Calu3 (cell line): ENCODE results near the gene DLGAP1. TPM values are rescaled to one million over a fixed set of nuclear protein-coding genes. Genes with fewer than 3 reads are reported as not detected.

ENCODE experiments used
- BruUV-seq: library from RNA; stranded (reverse); fragments of 400-500 nt; replicated peaks from 2 replicates; lab custom pipeline; 2021; lab: Mats Ljungman, UMichigan
- CTCF ChIA-PET: fragments of 300-600 bp; sonication (Branson Sonifier 250); formaldehyde crosslinking; loops from one replicate; lab custom pipeline; 2022; ENCODE audit warnings: antibody characterized with exemption; lab: Charles Lee
- DNase-seq: peaks from one replicate; pipeline ENCODE4 v3.0.0; 2022
- H3K27ac Mint-ChIP-seq: one replicate; pipeline ENCODE4 v1.8.0; 2022; ENCODE audit warnings: mixed read lengths; ENCODE audit not compliant: unreplicated experiment
- H3K27me3 Mint-ChIP-seq: one replicate; pipeline ENCODE4 v1.8.0; 2022; ENCODE audit warnings: mixed read lengths; ENCODE audit not compliant: unreplicated experiment
- H3K36me3 Mint-ChIP-seq: one replicate; pipeline ENCODE4 v1.8.0; 2022; ENCODE audit warnings: mild to moderate bottlenecking, moderate library complexity, mixed read lengths; ENCODE audit not compliant: insufficient read depth, unreplicated experiment
- H3K4me1 Mint-ChIP-seq: one replicate; pipeline ENCODE4 v1.8.0; 2022; ENCODE audit warnings: mild to moderate bottlenecking, low read depth, mixed read lengths; ENCODE audit not compliant: unreplicated experiment
- H3K4me3 Mint-ChIP-seq: one replicate; pipeline ENCODE4 v1.8.0; 2022; ENCODE audit warnings: mild to moderate bottlenecking, low read depth, moderate library complexity, mixed read lengths; ENCODE audit not compliant: unreplicated experiment
- H3K9me3 Mint-ChIP-seq: one replicate; pipeline ENCODE4 v1.8.0; 2022; ENCODE audit warnings: low read depth, mixed read lengths; ENCODE audit not compliant: unreplicated experiment
- CTCF ChIP-seq: fragments of 200-600 bp; IDR thresholded peaks from one replicate; pipeline ENCODE4 v1.8.0; 2022; ENCODE audit warnings: antibody characterized with exemption; ENCODE audit not compliant: unreplicated experiment
- intact Hi-C: fragments of 100-400 bp; cut with micrococcal nuclease; formaldehyde crosslinking; loops from one replicate; pipeline ENCODE4 v1.10.0; 2022; ENCODE audit not compliant: unreplicated experiment
- total RNA-seq: library from RNA; stranded (reverse); gene quantifications from 2 replicates; pipeline ENCODE4 v1.2.3, GENCODE V29; 2022

DLGAP1 gene
- total RNA-seq, 1 experiment from 2014 or later, result 9.0 TPM

- no peak for DNase-seq
- no peaks in the 10 kb centered on the region for H3K27me3 Mint-ChIP-seq
- H3K4me1 Mint-ChIP-seq, result peaks cover 11% of the 10 kb centered on the region
- CTCF ChIA-PET, result no interaction called here
- peaks cover 2% of the 10 kb centered on the region for H3K9me3 Mint-ChIP-seq
- no peaks in the 10 kb centered on the region for H3K36me3 Mint-ChIP-seq
- BruUV-seq, result no TSS peak
- intact Hi-C loops, result no loop called here
- no peak for TF ChIP-seq CTCF
- no peak overlapping the region for H3K27ac Mint-ChIP-seq
- no peak overlapping the region for H3K4me3 Mint-ChIP-seq
Observed at GRCh38 chr18:3493501-3494244, 961.4 kb downstream of the DLGAP1 start.

GRCh38 chr18:3492721-3493120, 962.4 kb downstream of the DLGAP1 start:
- Mint-ChIP-seq H3K27me3 (no peaks in the 10 kb centered on the region), H3K9me3 (peaks cover 2% of the 10 kb centered on the region), H3K4me1 (peaks cover 11% of the 10 kb centered on the region), H3K36me3 (no peaks in the 10 kb centered on the region), H3K4me3 (no peak overlapping the region), H3K27ac (no peak overlapping the region)
- DNase-seq, result no peak
- intact Hi-C loops, result no loop called here
- no TSS peak for BruUV-seq
- CTCF ChIA-PET, result no interaction called here
- TF ChIP-seq CTCF, result no peak

GRCh38 chr18:3491981-3492555, 963.0 kb downstream of the DLGAP1 start:
- no peak for DNase-seq
- no peaks in the 10 kb centered on the region for H3K27me3 Mint-ChIP-seq
- no peak for TF ChIP-seq CTCF
- BruUV-seq, result no TSS peak
- peaks cover 2% of the 10 kb centered on the region for H3K9me3 Mint-ChIP-seq
- intact Hi-C loops, result no loop called here
- H3K36me3 Mint-ChIP-seq, result no peaks in the 10 kb centered on the region
- H3K27ac Mint-ChIP-seq, result no peak overlapping the region
- CTCF ChIA-PET, result no interaction called here
- peaks cover 11% of the 10 kb centered on the region for H3K4me1 Mint-ChIP-seq
- H3K4me3 Mint-ChIP-seq, result no peak overlapping the region

GRCh38 chr18:3489462-3489861, 965.6 kb downstream of the DLGAP1 start:
- Mint-ChIP-seq H3K36me3 (no peaks in the 10 kb centered on the region), H3K9me3 (peaks cover 2% of the 10 kb centered on the region), H3K27ac (no peak overlapping the region), H3K27me3 (no peaks in the 10 kb centered on the region), H3K4me1 (peaks cover 11% of the 10 kb centered on the region), H3K4me3 (no peak overlapping the region)
- no TSS peak for BruUV-seq
- intact Hi-C loops, result no loop called here
- DNase-seq, result no peak
- CTCF ChIA-PET, result no interaction called here
- TF ChIP-seq CTCF, result no peak
